Measurements from ENCODE around the gene SOX11. TPM values are rescaled to one million over a fixed set of nuclear protein-coding genes. Genes with fewer than 3 reads are reported as not detected.
A peak's percentile ranks its signal among the peaks of the same experiment; 100 is the strongest.

Gene SOX11
- total and polyA plus RNA-seq, 4 donors, result 22.1 to 74.0 (median 40.5) TPM

DNA sequence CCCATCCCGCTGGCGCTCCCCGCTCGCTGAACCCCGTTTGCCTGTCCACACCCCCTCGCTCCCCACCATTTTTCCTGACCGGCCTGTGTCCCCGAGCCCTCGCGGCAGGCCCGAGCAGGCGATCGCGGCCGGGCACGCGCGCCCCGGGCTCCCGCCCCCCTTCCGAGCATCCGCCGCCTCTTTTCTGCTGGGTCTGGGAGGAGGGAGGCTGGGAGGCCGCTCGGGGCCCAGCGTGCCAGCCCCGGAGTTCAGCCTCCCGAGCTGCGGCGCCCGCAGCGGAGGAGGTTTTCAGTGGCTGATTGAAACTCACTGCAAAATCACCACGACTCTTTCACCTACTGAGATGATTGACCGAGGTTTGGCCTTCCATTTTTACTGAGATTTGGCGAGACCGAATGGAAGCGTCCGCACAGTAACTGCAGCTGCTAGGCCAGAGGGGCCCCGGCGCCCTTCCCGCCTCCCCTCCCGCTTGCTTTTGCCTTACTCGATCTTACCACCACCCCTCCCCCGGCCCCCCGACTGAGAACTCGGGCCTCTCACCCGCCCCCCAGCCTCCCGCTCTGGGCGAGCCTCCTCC lies 4.8 kb downstream of the SOX11 start:
- no peaks in the 10 kb centered on the region for H3K9me3 ChIP-seq (ENCODE audit: control insufficient read depth, insufficient read depth, low read length)
- H3K27ac ChIP-seq (ENCODE audit: low read depth, low read length), result peak overlapping the region; percentile 76
- H3K27me3 ChIP-seq (ENCODE audit: control insufficient read depth, insufficient read depth, low read length), result no peaks in the 10 kb centered on the region
- peak in 4 of 6 donors; percentile 36 to 83 (median 61) for DNase-seq (ENCODE audit: low read depth in 4 of 6, low spot score in 6 of 6)
- no peaks in the 10 kb centered on the region for H3K4me1 ChIP-seq (ENCODE audit: control insufficient read depth, insufficient read depth, low read length)
- peaks cover 3% of the 10 kb centered on the region for H3K36me3 ChIP-seq (ENCODE audit: control insufficient read depth, insufficient read depth, low read length)
- H3K4me3 ChIP-seq (ENCODE audit: low read depth, low read length), result peak overlapping the region; percentile 83
- WGBS (ENCODE audit: insufficient coverage), result 0% methylated on average over 41 of the region's 49 CpGs

DNA sequence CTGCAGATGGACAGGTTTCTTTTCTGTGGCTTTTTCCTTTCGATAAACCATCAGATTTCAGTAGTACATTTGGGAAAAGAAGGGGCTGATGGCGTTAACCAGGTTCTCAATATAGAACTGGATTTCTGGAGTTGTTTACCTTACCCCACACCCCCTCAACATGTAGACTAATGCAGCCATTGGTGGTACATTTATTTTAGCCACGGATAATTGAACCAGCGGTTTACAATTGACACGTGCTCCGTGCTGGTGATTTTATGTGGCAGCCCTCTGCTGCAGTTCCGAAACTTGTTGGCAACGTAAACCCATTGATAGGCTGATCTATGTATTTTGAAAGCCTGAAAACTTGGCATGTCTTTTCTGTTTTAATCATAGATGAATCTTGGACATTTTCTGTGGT lies 5.4 kb downstream of the SOX11 start:
- Histone ChIP-seq H3K27ac (ENCODE audit: low read depth, low read length) (no peak overlapping the region), H3K4me3 (ENCODE audit: low read depth, low read length) (peak overlapping the region; percentile 28), H3K4me1 (ENCODE audit: control insufficient read depth, insufficient read depth, low read length) (no peaks in the 10 kb centered on the region), H3K9me3 (ENCODE audit: control insufficient read depth, insufficient read depth, low read length) (no peaks in the 10 kb centered on the region), H3K36me3 (ENCODE audit: control insufficient read depth, insufficient read depth, low read length) (peaks cover 3% of the 10 kb centered on the region), H3K27me3 (ENCODE audit: control insufficient read depth, insufficient read depth, low read length) (no peaks in the 10 kb centered on the region)
- 4% methylated on average over 6 of the region's 8 CpGs for WGBS (ENCODE audit: insufficient coverage)
- peak in 2 of 6 donors; percentile 67 to 73 for DNase-seq (ENCODE audit: low read depth in 4 of 6, low spot score in 6 of 6)

DNA sequence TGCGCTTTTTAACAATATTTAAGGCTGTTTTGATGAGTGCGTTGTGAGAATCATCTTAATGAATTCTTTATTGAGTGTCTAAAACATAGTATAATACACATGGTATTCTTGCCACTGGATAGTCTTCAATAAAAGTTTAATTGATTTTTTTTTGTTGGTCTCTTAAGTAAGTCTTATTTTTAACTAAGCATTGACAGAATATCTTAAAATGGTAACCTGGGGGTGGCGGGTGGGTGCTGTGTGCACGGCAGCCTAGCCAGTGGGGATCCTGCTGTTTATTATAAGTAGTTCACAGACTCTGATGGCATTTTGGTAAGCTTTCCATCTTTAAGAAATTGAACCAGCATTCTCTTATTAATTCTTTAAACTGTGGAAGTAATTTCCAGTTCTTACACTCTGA lies 6.0 kb downstream of the SOX11 start:
- WGBS (ENCODE audit: insufficient coverage), result no CpG with 5 or more reads among the region's 4 CpGs
- Histone ChIP-seq H3K4me3 (ENCODE audit: low read depth, low read length) (no peak overlapping the region), H3K9me3 (ENCODE audit: control insufficient read depth, insufficient read depth, low read length) (no peaks in the 10 kb centered on the region), H3K4me1 (ENCODE audit: control insufficient read depth, insufficient read depth, low read length) (no peaks in the 10 kb centered on the region), H3K36me3 (ENCODE audit: control insufficient read depth, insufficient read depth, low read length) (peaks cover 7% of the 10 kb centered on the region), H3K27ac (ENCODE audit: low read depth, low read length) (no peak overlapping the region), H3K27me3 (ENCODE audit: control insufficient read depth, insufficient read depth, low read length) (no peaks in the 10 kb centered on the region)
- DNase-seq (ENCODE audit: low read depth in 4 of 6, low spot score in 6 of 6), result peak in 1 of 6 donors; percentile 54

DNA sequence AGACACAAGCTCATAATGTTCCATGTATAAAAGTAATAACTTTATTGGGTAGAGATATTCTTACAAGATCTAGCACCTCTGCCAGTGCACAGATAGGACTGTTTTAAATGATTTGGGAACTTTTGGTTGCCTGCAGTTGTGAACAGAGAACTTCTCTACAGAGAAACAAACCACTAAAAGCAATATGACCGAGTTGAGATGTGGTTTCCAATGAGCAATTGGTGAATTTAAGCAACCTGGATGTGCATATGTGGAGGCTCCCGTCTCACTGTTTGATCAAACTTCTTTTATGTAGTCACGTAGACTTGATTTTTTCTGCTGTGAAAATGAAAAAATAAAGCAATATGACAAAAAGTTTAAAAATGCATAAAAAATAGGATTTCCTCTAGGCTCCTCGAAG lies 7.8 kb downstream of the SOX11 start:
- Histone ChIP-seq H3K4me3 (ENCODE audit: low read depth, low read length) (no peak overlapping the region), H3K27me3 (ENCODE audit: control insufficient read depth, insufficient read depth, low read length) (no peaks in the 10 kb centered on the region), H3K9me3 (ENCODE audit: control insufficient read depth, insufficient read depth, low read length) (no peaks in the 10 kb centered on the region), H3K27ac (ENCODE audit: low read depth, low read length) (no peak overlapping the region), H3K36me3 (ENCODE audit: control insufficient read depth, insufficient read depth, low read length) (peaks cover 11% of the 10 kb centered on the region), H3K4me1 (ENCODE audit: control insufficient read depth, insufficient read depth, low read length) (no peaks in the 10 kb centered on the region)
- no peak for DNase-seq (ENCODE audit: low read depth in 4 of 6, low spot score in 6 of 6)
- WGBS (ENCODE audit: insufficient coverage), result no CpG with 5 or more reads among the region's 4 CpGs

DNA sequence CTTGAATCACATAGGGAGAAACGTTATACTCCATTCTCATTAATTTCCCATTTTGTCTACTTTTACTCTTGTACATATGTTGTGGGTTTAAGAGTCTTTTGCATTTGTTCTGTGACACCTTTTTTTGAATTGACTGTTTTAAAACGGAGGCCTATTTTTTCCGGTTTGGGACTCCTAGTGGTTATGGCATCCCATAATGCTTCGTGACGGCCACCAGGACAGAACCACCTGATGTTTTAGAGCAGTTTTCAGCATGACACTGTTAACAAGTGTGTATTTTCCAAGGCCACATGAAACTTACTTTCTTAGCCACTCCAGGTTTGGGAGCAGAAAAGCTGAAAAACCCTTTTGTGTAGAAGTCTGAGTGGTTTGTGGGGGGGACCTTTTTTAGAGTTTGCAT lies 8.4 kb downstream of the SOX11 start:
- Histone ChIP-seq H3K36me3 (ENCODE audit: control insufficient read depth, insufficient read depth, low read length) (peaks cover 13% of the 10 kb centered on the region), H3K4me1 (ENCODE audit: control insufficient read depth, insufficient read depth, low read length) (no peaks in the 10 kb centered on the region), H3K9me3 (ENCODE audit: control insufficient read depth, insufficient read depth, low read length) (no peaks in the 10 kb centered on the region), H3K27me3 (ENCODE audit: control insufficient read depth, insufficient read depth, low read length) (no peaks in the 10 kb centered on the region), H3K27ac (ENCODE audit: low read depth, low read length) (no peak overlapping the region), H3K4me3 (ENCODE audit: low read depth, low read length) (no peak overlapping the region)
- 55% methylated on average over 3 of the region's 5 CpGs for WGBS (ENCODE audit: insufficient coverage)
- DNase-seq (ENCODE audit: low read depth in 4 of 6, low spot score in 6 of 6), result no peak

DNA sequence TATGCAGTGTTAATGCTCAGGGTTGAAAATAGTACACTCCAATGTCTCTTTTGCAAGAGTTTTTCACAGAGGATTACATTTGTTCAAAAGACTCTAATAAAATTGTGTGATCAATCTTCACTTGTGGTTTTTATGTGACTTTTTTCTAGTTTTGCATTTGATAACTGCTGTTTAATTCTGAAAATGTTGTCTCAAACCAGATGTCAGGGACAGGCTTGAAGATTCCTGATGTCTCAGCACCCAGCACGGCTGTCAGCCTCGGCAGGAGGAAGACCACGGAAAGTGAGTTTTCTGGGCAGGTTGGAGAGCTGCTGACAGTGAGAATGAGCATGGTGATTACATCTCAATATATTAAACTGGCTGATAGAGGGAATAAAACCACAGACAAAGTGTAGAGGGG lies 9.1 kb downstream of the SOX11 start:
- no peak overlapping the region for H3K4me3 ChIP-seq (ENCODE audit: low read depth, low read length)
- no peaks in the 10 kb centered on the region for H3K27me3 ChIP-seq (ENCODE audit: control insufficient read depth, insufficient read depth, low read length)
- peaks cover 10% of the 10 kb centered on the region for H3K36me3 ChIP-seq (ENCODE audit: control insufficient read depth, insufficient read depth, low read length)
- DNase-seq (ENCODE audit: low read depth in 4 of 6, low spot score in 6 of 6), result no peak
- no peaks in the 10 kb centered on the region for H3K9me3 ChIP-seq (ENCODE audit: control insufficient read depth, insufficient read depth, low read length)
- no peaks in the 10 kb centered on the region for H3K4me1 ChIP-seq (ENCODE audit: control insufficient read depth, insufficient read depth, low read length)
- no peak overlapping the region for H3K27ac ChIP-seq (ENCODE audit: low read depth, low read length)
- WGBS (ENCODE audit: insufficient coverage), result no CpG with 5 or more reads among the region's 3 CpGs

DNA sequence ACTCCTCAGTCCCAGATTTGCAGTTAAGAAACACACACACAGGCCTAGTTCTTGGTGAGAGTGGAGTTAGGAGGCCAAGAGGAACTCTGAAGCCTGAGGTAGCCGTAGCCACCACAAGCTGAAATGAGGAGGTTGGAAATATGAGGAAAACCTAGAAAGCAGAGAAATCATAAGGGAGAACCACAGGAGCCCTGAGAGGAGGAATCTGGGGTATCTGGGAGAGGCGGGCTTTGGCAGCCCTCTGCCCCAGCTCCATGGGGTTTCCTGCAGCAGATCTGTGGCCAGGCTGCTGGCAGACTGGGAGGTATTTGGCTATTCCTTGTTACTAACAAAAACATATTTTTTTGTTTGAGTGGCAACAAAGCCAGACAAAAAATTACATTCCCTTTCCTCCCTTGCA lies 11.0 kb downstream of the SOX11 start:
- no peak for DNase-seq (ENCODE audit: low read depth in 4 of 6, low spot score in 6 of 6)
- H3K4me1 ChIP-seq (ENCODE audit: control insufficient read depth, insufficient read depth, low read length), result no peaks in the 10 kb centered on the region
- 86% methylated on average over 2 of the region's 2 CpGs for WGBS (ENCODE audit: insufficient coverage)
- no peak overlapping the region for H3K27ac ChIP-seq (ENCODE audit: low read depth, low read length)
- no peaks in the 10 kb centered on the region for H3K27me3 ChIP-seq (ENCODE audit: control insufficient read depth, insufficient read depth, low read length)
- no peaks in the 10 kb centered on the region for H3K9me3 ChIP-seq (ENCODE audit: control insufficient read depth, insufficient read depth, low read length)
- H3K4me3 ChIP-seq (ENCODE audit: low read depth, low read length), result no peak overlapping the region
- peaks cover 10% of the 10 kb centered on the region for H3K36me3 ChIP-seq (ENCODE audit: control insufficient read depth, insufficient read depth, low read length)

DNA sequence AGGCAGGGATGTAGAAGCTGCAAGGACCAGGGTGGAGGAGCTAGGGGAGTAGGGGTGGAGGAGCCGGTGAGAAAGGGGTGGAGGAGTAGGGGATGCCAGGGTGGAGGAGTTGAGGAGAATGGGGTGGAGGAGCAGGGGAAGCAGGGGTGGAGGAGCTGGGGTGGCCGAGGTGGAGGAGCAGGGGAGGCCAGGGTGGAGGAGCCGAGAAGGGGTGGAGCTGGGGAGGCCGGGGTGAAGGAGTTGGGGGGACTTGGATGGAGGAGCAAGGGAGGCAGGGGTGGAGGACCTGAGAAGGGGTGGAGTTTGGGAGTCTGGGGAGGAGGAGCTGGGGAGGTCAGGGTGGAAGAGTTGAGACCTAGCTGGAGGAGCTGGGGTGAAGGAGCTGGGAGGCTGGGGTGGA lies 13.3 kb downstream of the SOX11 start:
- H3K4me3 ChIP-seq (ENCODE audit: low read depth, low read length), result no peak overlapping the region
- H3K4me1 ChIP-seq (ENCODE audit: control insufficient read depth, insufficient read depth, low read length), result no peaks in the 10 kb centered on the region
- no peaks in the 10 kb centered on the region for H3K9me3 ChIP-seq (ENCODE audit: control insufficient read depth, insufficient read depth, low read length)
- H3K27me3 ChIP-seq (ENCODE audit: control insufficient read depth, insufficient read depth, low read length), result no peaks in the 10 kb centered on the region
- peaks cover 10% of the 10 kb centered on the region for H3K36me3 ChIP-seq (ENCODE audit: control insufficient read depth, insufficient read depth, low read length)
- no peak for DNase-seq (ENCODE audit: low read depth in 4 of 6, low spot score in 6 of 6)
- 95% methylated on average over 4 of the region's 4 CpGs for WGBS (ENCODE audit: insufficient coverage)
- no peak overlapping the region for H3K27ac ChIP-seq (ENCODE audit: low read depth, low read length)

DNA sequence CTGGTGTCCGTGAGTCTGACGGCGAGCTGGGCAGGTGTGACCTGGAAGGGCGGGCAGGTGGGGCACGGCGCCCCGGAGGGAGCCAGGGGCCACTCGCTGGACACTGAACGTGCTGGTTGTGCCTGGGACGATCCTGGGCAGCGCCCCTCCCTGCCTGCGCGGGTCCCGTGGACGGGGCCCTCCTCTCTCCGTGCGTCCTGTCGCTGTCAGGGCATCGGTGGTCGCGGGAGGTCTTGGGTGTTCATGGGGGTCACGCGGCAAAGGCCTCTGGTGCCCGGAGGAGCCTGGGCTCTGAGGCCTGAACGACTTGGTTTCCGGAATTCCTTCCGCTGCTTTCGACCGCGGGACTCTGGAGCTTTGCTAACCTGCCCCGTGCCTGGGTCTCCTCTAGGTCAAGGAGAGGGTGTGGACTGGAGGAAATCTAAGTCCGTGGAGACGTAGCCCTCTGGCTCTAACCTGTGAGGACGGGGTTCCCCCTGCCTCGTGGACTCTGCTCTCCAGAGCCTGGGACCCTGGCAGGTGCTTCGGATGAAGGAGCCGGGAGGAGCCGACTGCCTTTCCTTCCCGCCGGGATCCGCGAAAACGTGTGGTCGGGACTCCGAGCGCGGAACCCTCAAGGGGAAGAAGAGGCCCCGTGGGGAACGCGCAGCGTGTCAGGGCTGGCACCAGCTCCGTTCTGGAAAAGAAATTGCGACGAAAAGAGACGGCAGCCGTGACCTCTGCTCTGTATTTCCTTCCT lies 14.7 kb downstream of the SOX11 start:
- H3K36me3 ChIP-seq (ENCODE audit: control insufficient read depth, insufficient read depth, low read length), result peaks cover 10% of the 10 kb centered on the region
- H3K9me3 ChIP-seq (ENCODE audit: control insufficient read depth, insufficient read depth, low read length), result no peaks in the 10 kb centered on the region
- no peak overlapping the region for H3K4me3 ChIP-seq (ENCODE audit: low read depth, low read length)
- H3K27ac ChIP-seq (ENCODE audit: low read depth, low read length), result no peak overlapping the region
- no peak for DNase-seq (ENCODE audit: low read depth in 4 of 6, low spot score in 6 of 6)
- H3K27me3 ChIP-seq (ENCODE audit: control insufficient read depth, insufficient read depth, low read length), result no peaks in the 10 kb centered on the region
- 85% methylated on average over 48 of the region's 56 CpGs for WGBS (ENCODE audit: insufficient coverage)
- no peaks in the 10 kb centered on the region for H3K4me1 ChIP-seq (ENCODE audit: control insufficient read depth, insufficient read depth, low read length)

DNA sequence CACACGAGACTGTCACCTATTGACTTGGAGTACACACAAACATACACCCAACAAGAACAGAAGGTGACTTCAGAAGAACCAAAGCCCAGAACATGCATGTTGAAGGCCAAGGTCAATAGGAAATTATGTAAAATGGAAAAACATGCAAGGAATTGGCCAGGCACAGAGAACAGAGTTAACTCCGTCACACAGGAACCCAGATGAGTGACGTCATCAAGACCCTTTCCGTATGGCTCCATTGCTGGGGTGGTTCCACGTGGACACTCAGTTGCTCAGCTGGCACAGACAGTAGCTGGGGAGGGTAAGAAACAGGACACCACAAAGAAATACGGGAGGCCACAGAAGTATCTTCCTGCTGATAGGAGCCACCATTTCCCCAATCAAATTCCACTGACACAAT lies 18.4 kb downstream of the SOX11 start:
- no peaks in the 10 kb centered on the region for H3K36me3 ChIP-seq (ENCODE audit: control insufficient read depth, insufficient read depth, low read length)
- no peaks in the 10 kb centered on the region for H3K9me3 ChIP-seq (ENCODE audit: control insufficient read depth, insufficient read depth, low read length)
- H3K4me3 ChIP-seq (ENCODE audit: low read depth, low read length), result no peak overlapping the region
- H3K4me1 ChIP-seq (ENCODE audit: control insufficient read depth, insufficient read depth, low read length), result no peaks in the 10 kb centered on the region
- H3K27ac ChIP-seq (ENCODE audit: low read depth, low read length), result no peak overlapping the region
- H3K27me3 ChIP-seq (ENCODE audit: control insufficient read depth, insufficient read depth, low read length), result no peaks in the 10 kb centered on the region
- DNase-seq (ENCODE audit: low read depth in 4 of 6, low spot score in 6 of 6), result no peak
- WGBS (ENCODE audit: insufficient coverage), result 92% methylated on average over 4 of the region's 6 CpGs

Measured in spinal cord (tissue), 10 donors.